Thymus (tissue), 11 donors: ENCODE measurements around the gene PDGFD. TPM values are rescaled to one million over a fixed set of nuclear protein-coding genes. Genes with fewer than 3 reads are reported as not detected.

ENCODE experiments used
- DNase-seq, 9 donors: peaks; one replicate each; pipeline ENCODE4 v3.0.0-alpha.2; 2013; ENCODE audit warnings: low spot score in 9 of 9, low read depth in 6 of 9, missing footprints in 1 of 9
- H3K27ac ChIP-seq, 2 donors: one replicate each; pipeline ENCODE4 v1.5.1; 2013; ENCODE audit warnings: control low read depth in 1 of 2, low read depth in 1 of 2, low read length in 1 of 2, mild to moderate bottlenecking in 1 of 2, moderate library complexity in 1 of 2
- H3K27me3 ChIP-seq, 2 donors: one replicate each; pipeline ENCODE4 v1.5.1; 2013; ENCODE audit warnings: low read length in 1 of 2; ENCODE audit not compliant: control insufficient read depth in 2 of 2, insufficient read depth in 1 of 2
- H3K36me3 ChIP-seq, 2 donors: one replicate each; pipeline ENCODE4 v1.5.1; 2013; ENCODE audit warnings: low read length in 1 of 2, mild to moderate bottlenecking in 1 of 2, moderate library complexity in 1 of 2; ENCODE audit not compliant: control insufficient read depth in 2 of 2, insufficient read depth in 2 of 2
- H3K4me1 ChIP-seq, 2 donors: one replicate each; pipeline ENCODE4 v1.5.1; 2013; ENCODE audit warnings: low read length in 2 of 2; ENCODE audit not compliant: control insufficient read depth in 2 of 2, insufficient read depth in 2 of 2
- H3K4me3 ChIP-seq, 2 donors: one replicate each; pipeline ENCODE4 v1.5.1; 2013; ENCODE audit warnings: low read length in 2 of 2, control low read depth in 1 of 2, mild to moderate bottlenecking in 1 of 2
- H3K9me3 ChIP-seq, 2 donors: one replicate each; pipeline ENCODE4 v1.5.1; 2013; ENCODE audit warnings: low read length in 1 of 2, mild to moderate bottlenecking in 1 of 2; ENCODE audit not compliant: control insufficient read depth in 2 of 2, insufficient read depth in 1 of 2
- WGBS: extraction: QIAGEN DNeasy Blood & Tissue Kit; methylation state at CpG from one replicate; pipeline ENCODE4 v1.1.7; 2013; 5-methylcytosine and 5-hydroxymethylcytosine counted together
- polyA plus RNA-seq: library from polyadenylated mRNA; stranded (reverse); fragments of 200-250 nt; gene quantifications from one replicate; pipeline ENCODE4 v1.2.3, GENCODE V29; 2013
- total RNA-seq: library from RNA; stranded (reverse); fragments of 120-200 nt; gene quantifications from one replicate; pipeline ENCODE4 v1.2.4, GENCODE V29; 2013
- donor health status: healthy.

Gene PDGFD
- total and polyA plus RNA-seq, 2 donors, result 1.3 to 5.2 TPM

DNA sequence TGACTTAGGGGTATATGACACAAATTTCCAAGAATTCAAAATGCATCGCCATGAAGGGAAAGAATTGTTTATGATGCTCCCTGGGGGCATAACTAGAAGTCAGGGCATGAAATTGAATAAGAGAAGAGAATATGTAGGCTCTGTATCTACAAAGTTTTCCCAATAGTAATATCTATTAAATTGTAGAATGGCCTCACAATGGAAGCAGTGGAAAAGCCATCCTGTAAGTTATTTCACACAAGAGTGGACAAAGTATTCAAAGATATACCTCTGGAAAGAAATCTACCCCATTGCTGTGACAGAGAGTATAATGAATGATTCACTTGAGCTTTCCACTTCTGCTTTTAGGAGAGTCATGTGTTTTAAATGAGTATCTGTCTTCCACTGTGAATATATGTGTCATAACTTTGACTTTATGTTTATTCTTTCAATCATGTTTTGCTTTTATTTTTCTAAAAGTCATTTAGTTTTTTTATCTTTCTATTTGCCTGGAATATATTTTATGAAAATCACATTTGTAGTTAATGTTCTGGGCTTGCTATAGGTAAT is 193.2 kb downstream of the PDGFD start:
- Histone ChIP-seq H3K4me3 (no peak overlapping the region), H3K4me1 (no peaks in the 10 kb centered on the region), H3K27me3 (no peaks in the 10 kb centered on the region), H3K9me3 (no peaks in the 10 kb centered on the region), H3K36me3 (no peaks in the 10 kb centered on the region), H3K27ac (no peak overlapping the region)
- no peak for DNase-seq
- WGBS, result 91% methylated on average over 1 of the region's 1 CpG

DNA sequence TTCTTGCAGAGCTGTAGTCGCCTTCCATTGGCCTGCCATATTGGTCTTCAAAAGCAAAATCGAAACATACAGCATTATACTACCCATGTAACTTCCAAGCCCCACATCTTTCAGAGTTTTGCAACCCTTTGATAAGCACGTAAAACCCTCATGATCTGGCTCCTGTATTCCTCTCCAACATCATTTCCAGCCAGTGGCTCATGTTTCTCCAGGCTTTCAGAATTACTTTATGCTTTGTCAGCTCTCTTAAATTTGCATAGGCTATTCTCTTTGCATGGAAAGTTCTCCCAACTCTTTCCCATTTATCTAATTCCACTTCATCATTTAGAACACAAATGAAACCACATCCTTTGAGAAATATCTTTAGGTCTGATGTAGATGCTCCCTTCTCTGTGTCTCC is 195.3 kb downstream of the PDGFD start:
- Histone ChIP-seq H3K4me1 (no peaks in the 10 kb centered on the region), H3K9me3 (no peaks in the 10 kb centered on the region), H3K36me3 (no peaks in the 10 kb centered on the region), H3K4me3 (no peak overlapping the region), H3K27me3 (no peaks in the 10 kb centered on the region), H3K27ac (no peak overlapping the region)
- WGBS, result 91% methylated on average over 3 of the region's 3 CpGs
- DNase-seq, result no peak

GRCh38 chr11:103967985-103968384 is 196.0 kb downstream of the PDGFD start:
- H3K4me1 ChIP-seq, result no peaks in the 10 kb centered on the region
- 91% methylated on average over 8 of the region's 8 CpGs for WGBS
- no peaks in the 10 kb centered on the region for H3K9me3 ChIP-seq
- no peak overlapping the region for H3K4me3 ChIP-seq
- no peak overlapping the region for H3K27ac ChIP-seq
- H3K36me3 ChIP-seq, result no peaks in the 10 kb centered on the region
- no peak for DNase-seq
- no peaks in the 10 kb centered on the region for H3K27me3 ChIP-seq

DNA sequence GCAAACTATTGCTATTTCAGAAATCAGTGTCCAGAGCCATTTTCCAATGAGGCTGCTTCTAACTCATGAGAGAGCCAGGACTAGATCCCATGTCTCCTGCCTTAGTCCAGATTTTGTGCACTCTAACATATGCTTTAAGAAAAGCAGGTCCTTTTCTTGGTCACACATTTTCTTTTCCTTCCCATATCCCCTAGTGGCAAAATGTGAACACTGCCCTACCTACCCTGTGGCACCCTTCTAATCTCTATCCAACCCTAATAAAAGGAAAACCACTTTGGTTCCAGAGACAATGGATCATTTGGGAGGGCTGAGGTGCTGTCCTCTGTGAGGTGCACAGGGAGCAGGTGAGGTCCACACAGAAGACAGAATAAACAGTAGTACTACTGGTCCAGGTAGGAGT is 199.6 kb downstream of the PDGFD start:
- no peaks in the 10 kb centered on the region for H3K4me1 ChIP-seq
- DNase-seq, result no peak
- no peaks in the 10 kb centered on the region for H3K36me3 ChIP-seq
- H3K27ac ChIP-seq, result no peak overlapping the region
- H3K27me3 ChIP-seq, result no peaks in the 10 kb centered on the region
- H3K9me3 ChIP-seq, result no peaks in the 10 kb centered on the region
- no peak overlapping the region for H3K4me3 ChIP-seq

- WGBS, result 93% methylated on average over 2 of the region's 2 CpGs
- no peak for DNase-seq
- no peak overlapping the region for H3K4me3 ChIP-seq
- no peaks in the 10 kb centered on the region for H3K27me3 ChIP-seq
- H3K9me3 ChIP-seq, result no peaks in the 10 kb centered on the region
- no peaks in the 10 kb centered on the region for H3K4me1 ChIP-seq
- no peaks in the 10 kb centered on the region for H3K36me3 ChIP-seq
- no peak overlapping the region for H3K27ac ChIP-seq
These were observed 200.3 kb downstream of the PDGFD start for GRCh38 chr11:103963648-103964047.

- H3K4me3 ChIP-seq, result no peak overlapping the region
- no peaks in the 10 kb centered on the region for H3K4me1 ChIP-seq
- H3K27me3 ChIP-seq, result no peaks in the 10 kb centered on the region
- H3K27ac ChIP-seq, result no peak overlapping the region
- H3K9me3 ChIP-seq, result no peaks in the 10 kb centered on the region
- H3K36me3 ChIP-seq, result no peaks in the 10 kb centered on the region
- DNase-seq, result no peak
These were observed 202.9 kb downstream of the PDGFD start for GRCh38 chr11:103961010-103961409.

GRCh38 chr11:103960108-103960507 is 203.8 kb downstream of the PDGFD start:
- Histone ChIP-seq H3K27ac (no peak overlapping the region), H3K4me1 (no peaks in the 10 kb centered on the region), H3K9me3 (no peaks in the 10 kb centered on the region), H3K4me3 (no peak overlapping the region), H3K36me3 (no peaks in the 10 kb centered on the region), H3K27me3 (no peaks in the 10 kb centered on the region)
- 94% methylated on average over 2 of the region's 2 CpGs for WGBS
- no peak for DNase-seq

GRCh38 chr11:103959279-103959942 is 204.5 kb downstream of the PDGFD start:
- no peak overlapping the region for H3K4me3 ChIP-seq
- H3K9me3 ChIP-seq, result no peaks in the 10 kb centered on the region
- H3K4me1 ChIP-seq, result no peaks in the 10 kb centered on the region
- peak in 1 of 9 donors; percentile 10 for DNase-seq
- no peak overlapping the region for H3K27ac ChIP-seq
- H3K36me3 ChIP-seq, result no peaks in the 10 kb centered on the region
- 69% methylated on average over 3 of the region's 3 CpGs for WGBS
- H3K27me3 ChIP-seq, result no peaks in the 10 kb centered on the region

- H3K36me3 ChIP-seq, result no peaks in the 10 kb centered on the region
- no peak overlapping the region for H3K27ac ChIP-seq
- H3K9me3 ChIP-seq, result no peaks in the 10 kb centered on the region
- whole genome bisulfite sequencing, result 78% methylated on average over 5 of the region's 5 CpGs
- DNase-seq, result no peak
- H3K4me3 ChIP-seq, result no peak overlapping the region
- no peaks in the 10 kb centered on the region for H3K27me3 ChIP-seq
- H3K4me1 ChIP-seq, result no peaks in the 10 kb centered on the region
These were observed 205.3 kb downstream of the PDGFD start for GRCh38 chr11:103958475-103959215.
